H1 (cell line): Measurements from ENCODE around the gene C14orf132. TPM values are rescaled to one million over a fixed set of nuclear protein-coding genes. Genes with fewer than 3 reads are reported as not detected.

ENCODE experiments used
- CTCF ChIA-PET: fragments of 300-600 bp; sonication (Branson Sonifier 250); formaldehyde crosslinking; loops from one replicate; lab custom pipeline; 2021; ENCODE audit not compliant: partially characterized antibody; lab: Charles Lee
- POLR2A ChIA-PET: fragments of 300-600 bp; sonication (Branson Sonifier 250); formaldehyde crosslinking; loops from one replicate; lab custom pipeline; 2021; ENCODE audit warnings: inconsistent platforms; ENCODE audit not compliant: partially characterized antibody; lab: Charles Lee
- DNase-seq, 2 experiments: peaks; one replicate each; pipeline versions ENCODE4 v3.0.0 to v3.0.0-alpha.2; 2010 to 2022; ENCODE audit warnings: low spot score in 2 of 2, low read depth in 1 of 2, mixed read lengths in 1 of 2
- FAIRE-seq: peaks from 2 replicates; lab custom pipeline; 2011; peaks lifted over from hg19 to GRCh38; lab: Jason Lieb, UNC
- H2AFZ ChIP-seq: 2 replicates; pipeline ENCODE4 v1.8.1; 2012; ENCODE audit warnings: low read length, inconsistent platforms
- H2AK5ac ChIP-seq: 2 replicates; pipeline ENCODE4 v1.6.1; 2013; ENCODE audit warnings: low read depth, low read length
- H2BK120ac ChIP-seq: replicated peaks from 2 replicates; pipeline ENCODE3; 2013; ENCODE audit warnings: low read depth, low read length, inconsistent platforms
- H2BK12ac ChIP-seq: 2 replicates; pipeline ENCODE4 v1.6.1; 2013; ENCODE audit warnings: low read depth, low read length
- H2BK15ac ChIP-seq: 2 replicates; pipeline ENCODE4 v1.6.1; 2013; ENCODE audit warnings: low read length
- H2BK20ac ChIP-seq: 2 replicates; pipeline ENCODE4 v1.6.1; 2013; ENCODE audit warnings: low read length
- H2BK5ac ChIP-seq: 2 replicates; pipeline ENCODE4 v1.6.1; 2013; ENCODE audit warnings: low read depth, low read length
- H3K14ac ChIP-seq: 2 replicates; pipeline ENCODE4 v1.6.1; 2013; ENCODE audit warnings: inconsistent platforms; ENCODE audit not compliant: insufficient read length
- H3K18ac ChIP-seq: 2 replicates; pipeline ENCODE4 v1.6.1; 2013; ENCODE audit warnings: low read length; ENCODE audit errors: extremely low read depth
- H3K23ac ChIP-seq: 2 replicates; pipeline ENCODE4 v1.6.1; 2013; ENCODE audit warnings: inconsistent platforms; ENCODE audit not compliant: insufficient read length
- H3K23me2 ChIP-seq: 2 replicates; pipeline ENCODE4 v1.6.1; 2013; ENCODE audit warnings: low read depth, low read length
- H3K27ac ChIP-seq: 2 replicates; pipeline ENCODE4 v1.6.1; 2011; ENCODE audit warnings: low read depth, low read length, inconsistent platforms
- H3K27me3 ChIP-seq, 4 experiments: replicated peaks in 1 of 4; 1 replicate in 1 of 4; 2 replicates in 3 of 4; pipeline versions ENCODE4 v1.6.1 to v1.8.1; 2011 to 2013; ENCODE audit warnings: low read length in 3 of 4, mild to moderate bottlenecking in 3 of 4, inconsistent platforms in 2 of 4, mixed read lengths in 2 of 4, moderate library complexity in 1 of 4; ENCODE audit not compliant: control insufficient read depth in 3 of 4, insufficient read depth in 3 of 4; ENCODE audit errors: extremely low read depth in 1 of 4
- H3K36me3 ChIP-seq, 4 experiments: 2 replicates each; pipeline versions ENCODE4 v1.6.1 to v1.8.1; 2011 to 2013; ENCODE audit warnings: mild to moderate bottlenecking in 4 of 4, low read length in 3 of 4, moderate library complexity in 2 of 4, control low read depth in 1 of 4, inconsistent platforms in 1 of 4; ENCODE audit not compliant: insufficient read depth in 4 of 4, control insufficient read depth in 2 of 4
- H3K4ac ChIP-seq: replicated peaks from 2 replicates; pipeline ENCODE3; 2013; ENCODE audit warnings: low read length, low read depth, mixed read lengths, inconsistent platforms; ENCODE audit not compliant: insufficient read length
- H3K4me1 ChIP-seq, 4 experiments: replicated peaks in 1 of 4; 1 replicate in 1 of 4; 2 replicates in 3 of 4; pipeline versions ENCODE4 v1.6.1 to v1.8.1; 2011 to 2013; ENCODE audit warnings: low read length in 3 of 4, inconsistent platforms in 2 of 4, mixed read lengths in 1 of 4; ENCODE audit not compliant: insufficient read depth in 4 of 4, control insufficient read depth in 3 of 4
- H3K4me2 ChIP-seq, 2 experiments: 2 replicates each; pipeline versions ENCODE4 v1.6.1 to v1.8.1; 2011 to 2013; ENCODE audit warnings: low read depth in 2 of 2, low read length in 2 of 2, control low read depth in 1 of 2, inconsistent platforms in 1 of 2, mild to moderate bottlenecking in 1 of 2; ENCODE audit not compliant: insufficient read depth in 1 of 2
- H3K4me3 ChIP-seq, 4 experiments: fragments of 200-600, 300-600 bp in 1 of 4; sonication (generic), shearing (Covaris generic), sonication (Bioruptor Twin) in 1 of 4; 2 replicates each; pipeline versions ENCODE4 v1.5.1 to v1.8.1; 2011 to 2016; ENCODE audit warnings: low read length in 4 of 4, low read depth in 3 of 4, control low read depth in 2 of 4, inconsistent platforms in 2 of 4, mild to moderate bottlenecking in 2 of 4, mixed read lengths in 1 of 4, moderate library complexity in 1 of 4; ENCODE audit not compliant: insufficient read depth in 2 of 4; ENCODE audit errors: extremely low read depth in 1 of 4
- H3K56ac ChIP-seq: replicated peaks from 2 replicates; pipeline ENCODE3; 2013; ENCODE audit warnings: low read depth, mild to moderate bottlenecking, mixed read lengths, low read length, inconsistent platforms; ENCODE audit not compliant: insufficient read length
- H3K79me1 ChIP-seq: 2 replicates; pipeline ENCODE4 v1.6.1; 2013; ENCODE audit warnings: low read depth, low read length, control low read depth
- H3K79me2 ChIP-seq, 2 experiments: 2 replicates each; pipeline versions ENCODE4 v1.6.1 to v1.8.1; 2012 to 2013; ENCODE audit warnings: low read length in 2 of 2, mild to moderate bottlenecking in 2 of 2, inconsistent platforms in 1 of 2; ENCODE audit not compliant: insufficient read depth in 2 of 2, control insufficient read depth in 1 of 2
- H3K9ac ChIP-seq, 4 experiments: replicated peaks in 1 of 4; 1 replicate in 1 of 4; 2 replicates in 3 of 4; pipeline versions ENCODE4 v1.6.1 to v1.8.1; 2011 to 2013; ENCODE audit warnings: low read depth in 3 of 4, low read length in 3 of 4, control low read depth in 2 of 4, mild to moderate bottlenecking in 2 of 4, moderate library complexity in 2 of 4, inconsistent platforms in 1 of 4; ENCODE audit errors: extremely low read depth in 1 of 4
- H3K9me3 ChIP-seq, 2 experiments: 2 replicates each; pipeline versions ENCODE4 v1.6.1 to v1.8.1; 2012 to 2013; ENCODE audit warnings: mild to moderate bottlenecking in 2 of 2, moderate library complexity in 2 of 2, control low read depth in 1 of 2, inconsistent platforms in 1 of 2, low read depth in 1 of 2, low read length in 1 of 2, mixed read lengths in 1 of 2; ENCODE audit not compliant: insufficient read depth in 2 of 2
- H4K20me1 ChIP-seq, 2 experiments: replicated peaks in 1 of 2; 2 replicates each; pipeline versions ENCODE3 to v1.8.1; 2011 to 2013; ENCODE audit warnings: inconsistent platforms in 2 of 2, low read length in 2 of 2, mild to moderate bottlenecking in 1 of 2; ENCODE audit not compliant: insufficient read depth in 2 of 2, control insufficient read depth in 1 of 2
- H4K5ac ChIP-seq: 2 replicates; pipeline ENCODE4 v1.6.1; 2013; ENCODE audit warnings: low read length, low read depth, mixed read lengths, inconsistent platforms; ENCODE audit not compliant: insufficient read length
- H4K8ac ChIP-seq: 2 replicates; pipeline ENCODE4 v1.8.0; 2013; ENCODE audit warnings: mild to moderate bottlenecking, moderate library complexity, low read length, inconsistent platforms; ENCODE audit not compliant: insufficient read depth; ENCODE audit errors: extremely low read depth
- H4K91ac ChIP-seq: replicated peaks from 2 replicates; pipeline ENCODE3; 2013; ENCODE audit warnings: low read length, mixed read lengths, inconsistent platforms; ENCODE audit not compliant: insufficient read length
- BRCA1 ChIP-seq: IDR thresholded peaks from 2 replicates; pipeline ENCODE4 v1.6.1; 2012; ENCODE audit warnings: low read depth, low read length, improper control_type of control experiment
- CHD2 ChIP-seq: IDR thresholded peaks from 2 replicates; pipeline ENCODE4 v1.6.1; 2012; ENCODE audit warnings: low read length, improper control_type of control experiment
- JUND ChIP-seq: IDR thresholded peaks from 2 replicates; pipeline ENCODE4 v1.6.1; 2011; ENCODE audit warnings: mild to moderate bottlenecking, improper control_type of control experiment, low read length
- KDM1A ChIP-seq: fragments of 200-600, 300-600 bp; sonication (generic); IDR thresholded peaks from 2 replicates; pipeline ENCODE4 v1.7.1; 2016; ENCODE audit warnings: mild to moderate bottlenecking, low read length, borderline replicate concordance
- POU5F1 ChIP-seq: IDR thresholded peaks from 2 replicates; pipeline ENCODE4 v1.6.1; 2011; ENCODE audit warnings: low read depth, mild to moderate bottlenecking, low read length, moderate library complexity
- RBBP5 ChIP-seq: IDR thresholded peaks from 2 replicates; pipeline ENCODE4 v1.7.1; 2012; ENCODE audit warnings: low read depth, mild to moderate bottlenecking, inconsistent platforms, low read length, moderate library complexity, borderline replicate concordance
- RFX5 ChIP-seq: IDR thresholded peaks from 2 replicates; pipeline ENCODE4 v1.6.1; 2011; ENCODE audit warnings: low read depth, low read length, improper control_type of control experiment, borderline replicate concordance
- SIN3A ChIP-seq, 2 experiments: IDR thresholded peaks in 1 of 2; conservative IDR thresholded peaks in 1 of 2; 2 replicates each; pipeline ENCODE4 v1.6.1; 2011 to 2012; ENCODE audit warnings: low read length in 2 of 2, improper control_type of control experiment in 1 of 2, low read depth in 1 of 2, mild to moderate bottlenecking in 1 of 2
- TCF12 ChIP-seq: IDR thresholded peaks from 2 replicates; pipeline ENCODE4 v1.6.1; 2011; ENCODE audit warnings: low read depth, mild to moderate bottlenecking, low read length
- ZNF274 ChIP-seq: IDR thresholded peaks from 2 replicates; pipeline ENCODE4 v1.7.0; 2012; ENCODE audit warnings: low read length, borderline replicate concordance; ENCODE audit errors: extremely low read depth
- WGBS, 2 experiments: shearing (Covaris generic) in 1 of 2; methylation state at CpG; one replicate each; pipeline versions ENCODE4 v1.1.6 to v1.1.7; 2013 to 2015; ENCODE audit warnings: low lambda C conversion rate in 2 of 2, mixed read lengths in 2 of 2, inconsistent platforms in 1 of 2, low coverage in 1 of 2, missing lambda C conversion rate in 1 of 2; ENCODE audit not compliant: insufficient replicate concordance in 2 of 2, insufficient coverage in 1 of 2, insufficient read length in 1 of 2; ENCODE audit errors: extremely low coverage in 1 of 2, missing lambda C conversion rate in 1 of 2; 5-methylcytosine and 5-hydroxymethylcytosine counted together
- polyA plus RNA-seq, 7 experiments: library from polyadenylated mRNA; depleted of rRNA in 3 of 7; stranded (reverse) in 5 of 7; unstranded in 2 of 7; fragments of >200 nt in 5 of 7; fragments of 200-250 nt in 2 of 7; gene quantifications; 1 replicate in 5 of 7; 2 replicates in 1 of 7; 4 replicates in 1 of 7; pipeline versions ENCODE4 v1.2.1 to v1.2.3, GENCODE V29; 2011 to 2013; ENCODE audit warnings: missing spikeins in 2 of 7, mixed read lengths in 2 of 7
- total RNA-seq: library from RNA; stranded (reverse); fragmentation: NEBNext Ultra II Directional; extraction: Animal tissue kit (Norgen Biotek cat#: 25700); gene quantifications from 2 replicates; pipeline ENCODE4 v1.2.1, GENCODE V29; 2021
- TF ChIP-seq, protein P1 (sequence below): IDR thresholded peaks from 2 replicates; pipeline ENCODE4 v1.6.1; 2012; ENCODE audit warnings: inconsistent platforms
- TF ChIP-seq, protein P2 (sequence below): IDR thresholded peaks from 2 replicates; pipeline ENCODE4 v1.6.1; 2012; ENCODE audit warnings: low read length, inconsistent platforms

The C14orf132 gene
- total and polyA plus RNA-seq, 2 of the 8 experiments (the other 6 are each of a cell fraction or from before 2014, with no cell fraction given): 11.7 to 32.5 TPM

DNA sequence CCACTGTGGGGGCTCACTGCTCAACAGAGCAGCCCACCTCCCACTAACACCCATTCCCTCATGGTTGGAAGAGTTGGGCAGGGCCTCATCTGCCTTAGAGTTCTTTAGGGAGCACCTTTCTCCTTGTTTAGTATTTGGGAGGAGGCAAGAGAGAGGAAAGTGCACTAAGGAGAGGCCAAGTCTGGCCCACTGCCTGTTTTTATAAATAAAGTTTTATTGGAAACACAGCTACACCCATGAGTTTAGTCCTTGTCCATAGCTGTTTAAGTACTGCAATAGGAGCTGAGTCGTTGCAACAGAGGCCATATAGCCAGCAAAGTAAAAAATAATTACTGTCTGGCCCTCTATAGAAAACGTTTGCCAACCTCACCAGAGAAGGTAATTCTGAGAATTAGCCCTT, 63.9 kb downstream of the C14orf132 start:
- TF ChIP-seq ZNF274: no peak
- TF ChIP-seq JUND: no peak
- TF ChIP-seq KDM1A: no peak
- TF ChIP-seq RBBP5: no peak
- TF ChIP-seq, protein P1, sequence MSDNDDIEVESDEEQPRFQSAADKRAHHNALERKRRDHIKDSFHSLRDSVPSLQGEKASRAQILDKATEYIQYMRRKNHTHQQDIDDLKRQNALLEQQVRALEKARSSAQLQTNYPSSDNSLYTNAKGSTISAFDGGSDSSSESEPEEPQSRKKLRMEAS: no peak
- TF ChIP-seq SIN3A (conservative IDR thresholded peaks at IDR 0.05 in 1 of 2, IDR thresholded peaks at IDR 0.05 in 1 of 2; ENCODE audit: low read depth in 1 of 2, low read length in 2 of 2): no peak
- no peak for TF ChIP-seq RFX5
- TF ChIP-seq BRCA1: no peak
- TF ChIP-seq CHD2: no peak
- no peak for TF ChIP-seq POU5F1
- TF ChIP-seq, protein P2, sequence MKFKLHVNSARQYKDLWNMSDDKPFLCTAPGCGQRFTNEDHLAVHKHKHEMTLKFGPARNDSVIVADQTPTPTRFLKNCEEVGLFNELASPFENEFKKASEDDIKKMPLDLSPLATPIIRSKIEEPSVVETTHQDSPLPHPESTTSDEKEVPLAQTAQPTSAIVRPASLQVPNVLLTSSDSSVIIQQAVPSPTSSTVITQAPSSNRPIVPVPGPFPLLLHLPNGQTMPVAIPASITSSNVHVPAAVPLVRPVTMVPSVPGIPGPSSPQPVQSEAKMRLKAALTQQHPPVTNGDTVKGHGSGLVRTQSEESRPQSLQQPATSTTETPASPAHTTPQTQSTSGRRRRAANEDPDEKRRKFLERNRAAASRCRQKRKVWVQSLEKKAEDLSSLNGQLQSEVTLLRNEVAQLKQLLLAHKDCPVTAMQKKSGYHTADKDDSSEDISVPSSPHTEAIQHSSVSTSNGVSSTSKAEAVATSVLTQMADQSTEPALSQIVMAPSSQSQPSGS: no peak
- no peak for TF ChIP-seq TCF12
- FAIRE-seq: no peak

More for the DNA sequence above, 63.9 kb downstream of the C14orf132 start:
- Histone ChIP-seq H3K79me1 (no peaks in the 10 kb centered on the region), H2AFZ (no peak overlapping the region), H3K79me2 (no peaks in the 10 kb centered on the region), H3K27ac (no peak overlapping the region), H3K14ac (no peak overlapping the region), H3K27me3 (no peaks in the 10 kb centered on the region), H3K9me3 (no peaks in the 10 kb centered on the region), H3K18ac (no peak overlapping the region), H2BK12ac (no peak overlapping the region), H3K36me3 (no peaks in the 10 kb centered on the region), H2BK120ac (no peak overlapping the region), H4K91ac (no peak overlapping the region), H3K56ac (no peak overlapping the region), H3K9ac (no peak overlapping the region), H3K4me2 (no peak overlapping the region), H3K4me3 (no peak overlapping the region), H3K23ac (no peak overlapping the region), H4K20me1 (peaks cover 0 to 1% of the 10 kb centered on the region in 2 experiments), H2BK20ac (no peak overlapping the region), H4K8ac (no peak overlapping the region), H3K4me1 (no peaks in the 10 kb centered on the region; a peak in 1 of 7 replicates), H2BK5ac (no peak overlapping the region), H2AK5ac (no peak overlapping the region), H4K5ac (no peak overlapping the region), H3K4ac (no peak overlapping the region), H2BK15ac (no peak overlapping the region), H3K23me2 (no peaks in the 10 kb centered on the region; the same call in 1 of the 2 replicates)
- CTCF ChIA-PET: interaction anchor here (0.5 to 13.0 kb wide), 9 partner anchors 16 to 201 kb away, joined by 3 to 268 read pairs (median 4); partner anchors contain the start of gene BDKRB1
- no peak for DNase-seq
- POLR2A ChIA-PET: no interaction called here
- WGBS, 2 experiments: 89% methylated on average over 2 of the region's 2 CpGs; no CpG with 5 or more reads in 1 of the 2 experiments
